SW480 (cell line): ENCODE results near the gene SPATA22.
A peak's percentile ranks its signal among the peaks of the same experiment; 100 is the strongest.
"Not testable (repeated sequence)": the region's sequence is repeated elsewhere in the genome, so short reads cannot be mapped to it uniquely, and the experiment has no call there.

ENCODE experiments used
- DNase-seq: peaks from one replicate; pipeline ENCODE4 v3.0.0-alpha.2; 2016; ENCODE audit warnings: low spot score

The SPATA22 gene

GRCh38 chr17:3471599-3471998, at the start of gene SPATA22:
Gene SPATA22, minus strand, starts transcription at chr17:3471819. Its CDS starts 2,494 bp downstream, at chr17:3469325.
- no peak for DNase-seq

- not testable (repeated sequence) for DNase-seq
These were observed 47.9 kb upstream of the SPATA22 start for GRCh38 chr17:3519472-3519871.

GRCh38 chr17:3514873-3515272, 43.3 kb upstream of the SPATA22 start:
- no peak for DNase-seq

GRCh38 chr17:3514167-3514566, 42.5 kb upstream of the SPATA22 start:
- DNase-seq, result not testable (repeated sequence)

- DNase-seq, result no peak
These were observed 41.9 kb upstream of the SPATA22 start for GRCh38 chr17:3513305-3514035.

GRCh38 chr17:3512505-3513171, 41.0 kb upstream of the SPATA22 start:
- DNase-seq, result no peak

GRCh38 chr17:3511852-3512504, 40.4 kb upstream of the SPATA22 start:
- no peak for DNase-seq

GRCh38 chr17:3510090-3510489, 38.5 kb upstream of the SPATA22 start:
- no peak for DNase-seq

- no peak for DNase-seq
These were observed 36.2 kb upstream of the SPATA22 start for GRCh38 chr17:3507869-3508268.

- no peak for DNase-seq
These were observed 35.5 kb upstream of the SPATA22 start for GRCh38 chr17:3507071-3507470.

- no peak for DNase-seq
These were observed 34.4 kb upstream of the SPATA22 start for GRCh38 chr17:3506054-3506453.

GRCh38 chr17:3505008-3505407, 33.4 kb upstream of the SPATA22 start:
- DNase-seq, result no peak

GRCh38 chr17:3503285-3503684, 31.7 kb upstream of the SPATA22 start:
- DNase-seq, result no peak

GRCh38 chr17:3502466-3502865, 30.8 kb upstream of the SPATA22 start:
- no peak for DNase-seq

GRCh38 chr17:3501344-3501743, 29.7 kb upstream of the SPATA22 start:
- DNase-seq, result no peak

GRCh38 chr17:3497101-3497500, 25.5 kb upstream of the SPATA22 start:
- no peak for DNase-seq

- DNase-seq, result no peak
These were observed 14.0 kb upstream of the SPATA22 start for GRCh38 chr17:3485481-3486068.

- DNase-seq, result no peak
These were observed 11.2 kb upstream of the SPATA22 start for GRCh38 chr17:3482852-3483251.

- DNase-seq, result no peak
These were observed 8.4 kb upstream of the SPATA22 start for GRCh38 chr17:3479988-3480387.

GRCh38 chr17:3475812-3476610, 4.4 kb upstream of the SPATA22 start, which contains the start of gene ASPA:
Gene ASPA, plus strand, starts transcription at chr17:3475997. Its CDS starts 163 bp downstream, at chr17:3476160.
- DNase-seq, result no peak

- DNase-seq, result no peak
These were observed 3.6 kb upstream of the SPATA22 start for GRCh38 chr17:3475251-3475685.

GRCh38 chr17:3474212-3474611, 2.6 kb upstream of the SPATA22 start:
- peak; percentile 18 for DNase-seq
